ENCODE measurements around the gene PPP2R5C.

Gene PPP2R5C

DNA sequence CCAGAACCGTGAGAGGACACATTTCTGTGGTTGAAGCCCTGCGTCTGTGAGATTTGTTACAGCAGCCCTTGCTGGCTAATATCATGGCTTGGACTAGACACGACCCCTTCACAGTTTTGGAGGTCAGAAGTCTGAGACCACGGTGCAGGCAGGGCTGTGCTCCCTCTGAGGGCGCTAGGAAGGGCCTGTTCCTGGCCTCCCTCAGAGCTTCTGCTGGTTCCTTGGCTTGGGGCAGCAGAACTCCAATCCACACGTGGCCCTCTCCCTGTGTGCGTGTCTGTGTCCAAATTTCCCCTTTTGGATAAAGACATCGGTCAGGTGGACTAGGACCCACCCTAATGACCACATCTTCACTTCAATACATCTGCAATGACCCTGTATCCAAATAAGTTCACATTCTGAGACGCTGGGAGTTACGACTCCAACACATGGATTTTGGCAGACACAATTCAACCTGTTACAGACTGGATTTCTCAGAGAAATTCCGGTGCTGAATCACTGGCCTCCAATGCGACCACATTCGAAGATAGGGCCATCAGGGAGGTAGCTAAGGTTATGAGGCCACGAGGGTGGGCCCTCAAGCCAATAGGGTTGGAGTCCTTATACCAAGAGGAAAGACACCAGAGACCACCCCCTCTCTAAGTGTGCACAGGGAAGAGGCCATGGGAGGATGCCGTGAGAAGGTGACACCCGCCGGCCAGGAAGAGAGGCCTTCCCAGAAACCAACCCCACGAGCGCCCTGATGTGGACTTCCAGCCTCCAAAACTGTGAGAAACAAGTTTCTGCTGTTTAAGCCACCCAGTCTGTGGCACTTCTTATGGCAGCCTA, 43.6 kb upstream of the PPP2R5C start:
- H3K4me2 ChIP-seq: no peak overlapping the region
- H3K4me1 ChIP-seq (ENCODE audit: low read depth, poor library complexity, severe bottlenecking): no peaks in the 10 kb centered on the region
- H3K36me3 ChIP-seq (ENCODE audit: insufficient read depth): no peaks in the 10 kb centered on the region
- TF ChIP-seq, protein P1, sequence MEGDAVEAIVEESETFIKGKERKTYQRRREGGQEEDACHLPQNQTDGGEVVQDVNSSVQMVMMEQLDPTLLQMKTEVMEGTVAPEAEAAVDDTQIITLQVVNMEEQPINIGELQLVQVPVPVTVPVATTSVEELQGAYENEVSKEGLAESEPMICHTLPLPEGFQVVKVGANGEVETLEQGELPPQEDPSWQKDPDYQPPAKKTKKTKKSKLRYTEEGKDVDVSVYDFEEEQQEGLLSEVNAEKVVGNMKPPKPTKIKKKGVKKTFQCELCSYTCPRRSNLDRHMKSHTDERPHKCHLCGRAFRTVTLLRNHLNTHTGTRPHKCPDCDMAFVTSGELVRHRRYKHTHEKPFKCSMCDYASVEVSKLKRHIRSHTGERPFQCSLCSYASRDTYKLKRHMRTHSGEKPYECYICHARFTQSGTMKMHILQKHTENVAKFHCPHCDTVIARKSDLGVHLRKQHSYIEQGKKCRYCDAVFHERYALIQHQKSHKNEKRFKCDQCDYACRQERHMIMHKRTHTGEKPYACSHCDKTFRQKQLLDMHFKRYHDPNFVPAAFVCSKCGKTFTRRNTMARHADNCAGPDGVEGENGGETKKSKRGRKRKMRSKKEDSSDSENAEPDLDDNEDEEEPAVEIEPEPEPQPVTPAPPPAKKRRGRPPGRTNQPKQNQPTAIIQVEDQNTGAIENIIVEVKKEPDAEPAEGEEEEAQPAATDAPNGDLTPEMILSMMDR (conservative IDR thresholded peaks at IDR 0.05; ENCODE audit: low read depth, low read length): no peak
- H2AFZ ChIP-seq (ENCODE audit: low read depth): no peak overlapping the region
- no peak overlapping the region for H3K9ac ChIP-seq
- H3K27me3 ChIP-seq (ENCODE audit: insufficient read depth, low read depth): no peaks in the 10 kb centered on the region
- no peak overlapping the region for H3K27ac ChIP-seq
- no peak overlapping the region for H3K4me3 ChIP-seq (IDR thresholded peaks at IDR 0.05; ENCODE audit: insufficient read depth, low read depth, low read length)
- no peaks in the 10 kb centered on the region for H4K20me1 ChIP-seq (ENCODE audit: insufficient read depth)
- no peaks in the 10 kb centered on the region for H3K79me2 ChIP-seq (ENCODE audit: insufficient read depth, low read depth)

DNA sequence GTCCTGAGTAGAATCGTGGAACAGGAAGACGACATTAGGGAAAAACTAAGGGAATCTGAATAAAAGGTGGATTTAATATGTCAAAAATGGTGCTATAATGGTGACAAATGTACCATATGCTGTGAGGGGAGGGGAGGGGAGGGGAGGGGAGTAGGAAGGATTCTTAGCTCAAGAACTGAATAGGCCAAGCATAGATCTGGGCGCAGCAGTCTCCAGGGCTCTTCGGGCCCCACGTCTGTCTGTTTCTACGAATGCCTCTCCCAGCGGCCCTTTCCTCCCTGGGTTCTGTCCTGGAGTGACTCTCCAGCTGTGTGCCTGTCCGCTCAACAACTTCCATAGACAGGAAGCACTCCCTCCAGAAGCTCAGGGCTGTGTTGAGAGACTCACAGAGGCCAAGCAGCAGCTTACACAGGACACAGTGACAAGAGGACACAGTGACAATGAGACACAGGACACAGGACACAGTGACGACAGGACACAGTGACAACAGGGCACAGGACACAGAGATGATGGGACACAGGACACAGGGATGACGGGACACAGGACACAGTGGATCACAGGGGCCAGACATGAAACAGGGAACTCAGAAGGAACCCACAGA, 42.4 kb upstream of the PPP2R5C start:
- Histone ChIP-seq H4K20me1 (ENCODE audit: insufficient read depth) (no peaks in the 10 kb centered on the region), H3K4me2 (no peak overlapping the region), H3K79me2 (ENCODE audit: insufficient read depth, low read depth) (no peaks in the 10 kb centered on the region), H3K27me3 (ENCODE audit: insufficient read depth, low read depth) (no peaks in the 10 kb centered on the region), H2AFZ (ENCODE audit: low read depth) (no peak overlapping the region), H3K4me3 (IDR thresholded peaks at IDR 0.05; ENCODE audit: insufficient read depth, low read depth, low read length) (no peak overlapping the region), H3K27ac (no peak overlapping the region), H3K4me1 (ENCODE audit: low read depth, poor library complexity, severe bottlenecking) (no peaks in the 10 kb centered on the region), H3K36me3 (ENCODE audit: insufficient read depth) (no peaks in the 10 kb centered on the region), H3K9ac (no peak overlapping the region)
- TF ChIP-seq, protein P1 (conservative IDR thresholded peaks at IDR 0.05; ENCODE audit: low read depth, low read length): no peak

DNA sequence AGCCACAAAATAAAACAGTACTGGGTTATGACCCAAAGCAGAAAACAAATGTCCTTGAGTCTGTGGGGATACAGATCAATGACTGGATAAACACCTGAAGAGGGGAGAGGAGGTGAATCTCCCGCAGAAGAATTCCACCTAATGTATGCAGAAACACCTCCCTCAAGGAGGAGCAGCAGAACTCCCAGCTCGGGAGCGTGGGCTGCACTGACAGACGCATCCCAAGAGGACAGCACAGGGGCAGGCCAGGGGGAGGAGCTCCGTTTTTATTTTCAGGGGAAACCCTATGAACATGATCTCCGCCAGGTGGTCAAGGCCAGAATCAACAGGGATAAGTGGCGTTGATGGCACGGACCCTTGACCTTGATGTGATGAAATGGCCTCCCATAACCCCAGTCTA, 41.8 kb upstream of the PPP2R5C start:
- Histone ChIP-seq H3K4me2 (no peak overlapping the region), H4K20me1 (ENCODE audit: insufficient read depth) (no peaks in the 10 kb centered on the region), H3K4me1 (ENCODE audit: low read depth, poor library complexity, severe bottlenecking) (no peaks in the 10 kb centered on the region), H2AFZ (ENCODE audit: low read depth) (no peak overlapping the region), H3K36me3 (ENCODE audit: insufficient read depth) (no peaks in the 10 kb centered on the region), H3K4me3 (IDR thresholded peaks at IDR 0.05; ENCODE audit: insufficient read depth, low read depth, low read length) (no peak overlapping the region), H3K27me3 (ENCODE audit: insufficient read depth, low read depth) (no peaks in the 10 kb centered on the region), H3K9ac (no peak overlapping the region), H3K27ac (no peak overlapping the region), H3K79me2 (ENCODE audit: insufficient read depth, low read depth) (no peaks in the 10 kb centered on the region)
- TF ChIP-seq, protein P1 (conservative IDR thresholded peaks at IDR 0.05; ENCODE audit: low read depth, low read length): no peak

DNA sequence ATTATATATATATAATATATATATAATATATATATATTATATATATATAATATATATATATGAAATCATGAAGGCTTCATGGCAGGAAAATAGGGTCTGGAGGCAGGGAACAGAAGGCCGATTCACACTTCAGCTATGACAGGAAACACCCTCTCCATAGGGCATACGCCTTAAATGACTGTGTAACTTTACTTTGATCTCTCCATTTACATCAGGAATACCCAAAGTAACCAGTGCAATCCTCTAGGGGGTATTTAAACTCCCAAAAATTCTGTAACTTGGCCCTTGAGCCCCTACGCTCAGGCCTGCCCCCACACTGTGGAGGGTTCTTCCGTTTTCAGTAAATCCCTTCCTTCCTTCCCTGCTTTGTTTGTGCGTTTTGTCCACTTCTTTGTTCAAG, 40.4 kb upstream of the PPP2R5C start:
- TF ChIP-seq, protein P1 (conservative IDR thresholded peaks at IDR 0.05; ENCODE audit: low read depth, low read length): no peak
- no peak overlapping the region for H3K9ac ChIP-seq
- H3K4me2 ChIP-seq: no peak overlapping the region

More for the DNA sequence above, 40.4 kb upstream of the PPP2R5C start:
- no peak overlapping the region for H3K4me3 ChIP-seq (IDR thresholded peaks at IDR 0.05; ENCODE audit: insufficient read depth, low read depth, low read length)
- H2AFZ ChIP-seq (ENCODE audit: low read depth): no peak overlapping the region
- H3K4me1 ChIP-seq (ENCODE audit: low read depth, poor library complexity, severe bottlenecking): no peaks in the 10 kb centered on the region
- H3K27ac ChIP-seq: no peak overlapping the region
- no peaks in the 10 kb centered on the region for H3K79me2 ChIP-seq (ENCODE audit: insufficient read depth, low read depth)
- no peaks in the 10 kb centered on the region for H4K20me1 ChIP-seq (ENCODE audit: insufficient read depth)
- no peaks in the 10 kb centered on the region for H3K36me3 ChIP-seq (ENCODE audit: insufficient read depth)
- H3K27me3 ChIP-seq (ENCODE audit: insufficient read depth, low read depth): no peaks in the 10 kb centered on the region
